Naive thymus-derived CD8-positive, alpha-beta T cell (primary cell): ENCODE data around the gene ACAP1. TPM values are rescaled to one million over a fixed set of nuclear protein-coding genes. Genes with fewer than 3 reads are reported as not detected.

Experiments used
- ATAC-seq, 2 donors: fragments of 150-1000 bp; cut with Tn5 transposase in 1 of 2; sonication (Bioruptor Pico), chemical (Tn5 transposase) in 1 of 2; 1 replicate in 1 of 2; 2 replicates in 1 of 2; pipeline ENCODE4 v1.10.0; 2021; ENCODE audit warnings: mild to moderate bottlenecking in 2 of 2, moderate library complexity in 2 of 2
- POLR2A ChIA-PET: fragments of 350-600 bp; sonication (Branson Sonifier 250); formaldehyde crosslinking; loops from one replicate; lab custom pipeline; 2021; ENCODE audit warnings: antibody characterized with exemption; lab: Charles Lee
- DNase-seq, 10 donors: peaks; one replicate each; pipeline versions ENCODE4 v3.0.0 to v3.0.0-alpha.2; 2020 to 2022
- H3K27ac Mint-ChIP-seq, 10 donors: one replicate each; pipeline ENCODE4 v1.8.0; 2020 to 2022; ENCODE audit warnings: mild to moderate bottlenecking in 10 of 10, mixed read lengths in 10 of 10, moderate library complexity in 4 of 10, inconsistent platforms in 1 of 10
- H3K27me3 Mint-ChIP-seq, 5 donors: one replicate each; pipeline ENCODE4 v1.8.0; 2021 to 2022; ENCODE audit warnings: mixed read lengths in 5 of 5
- H3K36me3 Mint-ChIP-seq, 3 donors: one replicate each; pipeline ENCODE4 v1.8.0; 2020 to 2022; ENCODE audit warnings: mixed read lengths in 3 of 3, mild to moderate bottlenecking in 2 of 3, inconsistent platforms in 1 of 3
- H3K4me1 Mint-ChIP-seq, 4 donors: one replicate each; pipeline ENCODE4 v1.8.0; 2021 to 2022; ENCODE audit warnings: mixed read lengths in 4 of 4
- H3K4me3 Mint-ChIP-seq, 10 donors: one replicate each; pipeline ENCODE4 v1.8.0; 2020 to 2022; ENCODE audit warnings: mild to moderate bottlenecking in 10 of 10, mixed read lengths in 10 of 10, moderate library complexity in 6 of 10, inconsistent platforms in 1 of 10
- H3K9me3 Mint-ChIP-seq, 9 donors: one replicate each; pipeline ENCODE4 v1.8.0; 2020 to 2022; ENCODE audit warnings: mixed read lengths in 9 of 9, mild to moderate bottlenecking in 3 of 9, inconsistent platforms in 1 of 9, moderate library complexity in 1 of 9
- polyA plus RNA-seq, 3 donors: library from polyadenylated mRNA; unstranded; fragments of 300-500 nt; fragmentation: Illumina TruSeq; gene quantifications; one replicate each; pipeline ENCODE4 v1.2.3, GENCODE V29; 2021
- total RNA-seq, 8 experiments: library from RNA in 2 of 8; stranded (reverse) in 2 of 8; gene quantifications; one replicate each; pipeline ENCODE4 v1.2.3 and lab custom pipeline; 2021 to 2026

The ACAP1 gene
- total and polyA plus RNA-seq, 5 experiments from 2014 or later = 246 to 466 (median 295) TPM

GRCh38 chr17:7295230-7296180, 40.8 kb upstream of the ACAP1 start:
- no peak for DNase-seq
- Mint-ChIP-seq H3K36me3 (no peaks in the 10 kb centered on the region), H3K9me3 (no peaks in the 10 kb centered on the region), H3K27ac (peak overlapping the region in 4 of 10 donors; percentile 54 to 87 (median 68)), H3K4me1 (peaks cover 10 to 24% (median 20%) of the 10 kb centered on the region in 4 donors), H3K4me3 (peak overlapping the region; percentile 75 to 96 (median 86)), H3K27me3 (peaks cover 0 to 19% (median 7%) of the 10 kb centered on the region in 5 donors)
- ATAC-seq = peak; percentile 10 to 24
- POLR2A ChIA-PET = interaction anchor here (0.6 to 2.0 kb wide), 14 partner anchors 8 to 250 kb away, joined by 3 to 12 read pairs (median 6); partner anchors contain the start of genes ACAP1, NEURL4 and SLC2A4

- DNase-seq (peak; percentile 30 to 74 (median 58)), ATAC-seq (peak; percentile 11 to 21)
- no peaks in the 10 kb centered on the region for H3K9me3 Mint-ChIP-seq
- H3K36me3 Mint-ChIP-seq = no peaks in the 10 kb centered on the region
- POLR2A ChIA-PET = interaction anchor here (0.6 to 2.0 kb wide), 17 partner anchors 9 to 250 kb away, joined by 3 to 12 read pairs (median 6); partner anchors contain the start of genes ACAP1, NEURL4 and SLC2A4
- peak overlapping the region in 2 of 10 donors; percentile 46 to 67 for H3K27ac Mint-ChIP-seq
- H3K4me3 Mint-ChIP-seq = peak overlapping the region; percentile 16 to 96 (median 83)
- peaks cover 0 to 19% (median 7%) of the 10 kb centered on the region in 5 donors for H3K27me3 Mint-ChIP-seq
- H3K4me1 Mint-ChIP-seq = peaks cover 10 to 24% (median 20%) of the 10 kb centered on the region in 4 donors
These were observed 40.0 kb upstream of the ACAP1 start for GRCh38 chr17:7296189-7296861.

GRCh38 chr17:7304179-7304578, 32.1 kb upstream of the ACAP1 start:
- Mint-ChIP-seq H3K4me3 (peak overlapping the region in 1 of 10 donors; percentile 28), H3K4me1 (peaks cover 5 to 14% (median 9%) of the 10 kb centered on the region in 4 donors), H3K27ac (peak overlapping the region in 2 of 10 donors; percentile 13 to 57), H3K36me3 (peaks cover 2 to 8% (median 6%) of the 10 kb centered on the region in 3 donors), H3K9me3 (no peaks in the 10 kb centered on the region), H3K27me3 (peaks cover 0 to 4% (median 3%) of the 10 kb centered on the region in 5 donors)
- POLR2A ChIA-PET = no interaction called here
- no peak for ATAC-seq
- DNase-seq = no peak

GRCh38 chr17:7306911-7307685, 29.2 kb upstream of the ACAP1 start, which contains the start of gene EIF5A:
TSS of gene EIF5A (plus strand) at chr17:7307628. CDS start at chr17:7309636, 2,008 bp downstream.
- H3K27ac Mint-ChIP-seq = peak within 1 kb of the TSS; percentile 96 to 100 (median 99)
- peak within 1 kb of the TSS; percentile 90 to 99 (median 96) for H3K4me3 Mint-ChIP-seq

GRCh38 chr17:7307686-7308624, 28.4 kb upstream of the ACAP1 start:
- POLR2A ChIA-PET = interaction anchor here (0.6 to 14.2 kb wide), 18 partner anchors 12 to 378 kb away, joined by 3 to 168 read pairs (median 4); partner anchors contain the start of genes ACAP1, NEURL4, PHF23 and PLSCR3
- H3K4me3 Mint-ChIP-seq = peak overlapping the region; percentile 90 to 99 (median 96)
- peaks cover 0 to 4% (median 0%) of the 10 kb centered on the region in 5 donors for H3K27me3 Mint-ChIP-seq
- peak overlapping the region; percentile 96 to 100 (median 99) for H3K27ac Mint-ChIP-seq
- no peaks in the 10 kb centered on the region for H3K9me3 Mint-ChIP-seq
- DNase-seq (peak in 9 of 10 donors; percentile 41 to 81 (median 62)), ATAC-seq (peak; percentile 2 to 4)
- H3K4me1 Mint-ChIP-seq = peaks cover 25 to 49% (median 45%) of the 10 kb centered on the region in 4 donors
- H3K36me3 Mint-ChIP-seq = peaks cover 17 to 45% (median 24%) of the 10 kb centered on the region in 3 donors

More at GRCh38 chr17:7306911-7307685, 29.2 kb upstream of the ACAP1 start, which contains the start of gene EIF5A:
- POLR2A ChIA-PET = interaction anchor here (0.7 to 14.2 kb wide), 4 partner anchors 8 to 852 kb away, joined by 4 to 168 read pairs (median 10); partner anchors contain the start of genes ACAP1, GPS2 and NEURL4
- Mint-ChIP-seq H3K4me1 (peaks cover 23 to 40% (median 37%) of the 10 kb centered on the region in 4 donors), H3K36me3 (peaks cover 17 to 36% (median 24%) of the 10 kb centered on the region in 3 donors), H3K27me3 (peaks cover 0 to 4% (median 0%) of the 10 kb centered on the region in 5 donors), H3K9me3 (no peaks in the 10 kb centered on the region)
- DNase-seq = peak; percentile 98 to 100 (median 100)
- ATAC-seq = peak; percentile 68 to 70

GRCh38 chr17:7308625-7309433, 27.5 kb upstream of the ACAP1 start:
- DNase-seq (peak; percentile 64 to 95 (median 90)), ATAC-seq (peak; percentile 26 to 40)
- Mint-ChIP-seq H3K4me3 (peak overlapping the region; percentile 90 to 99 (median 96)), H3K27ac (peak overlapping the region; percentile 95 to 100 (median 99)), H3K9me3 (no peaks in the 10 kb centered on the region), H3K36me3 (peaks cover 17 to 54% (median 27%) of the 10 kb centered on the region in 3 donors), H3K4me1 (peaks cover 26 to 57% (median 54%) of the 10 kb centered on the region in 4 donors), H3K27me3 (peaks cover 0 to 4% (median 0%) of the 10 kb centered on the region in 5 donors)
- POLR2A ChIA-PET = interaction anchor here (0.6 to 14.2 kb wide), 23 partner anchors 9 to 377 kb away, joined by 3 to 168 read pairs (median 4); partner anchors contain the start of genes ACAP1, NEURL4, PHF23 and PLSCR3

- ATAC-seq (no peak), DNase-seq (no peak)
- H3K4me1 Mint-ChIP-seq = peaks cover 31 to 65% (median 60%) of the 10 kb centered on the region in 4 donors
- POLR2A ChIA-PET = interaction anchor here (0.6 to 14.2 kb wide), 14 partner anchors 8 to 263 kb away, joined by 3 to 168 read pairs (median 4); partner anchors contain the start of genes ACAP1, NEURL4, SLC2A4 and TMEM102
- H3K27me3 Mint-ChIP-seq = peaks cover 0 to 4% (median 0%) of the 10 kb centered on the region in 5 donors
- H3K27ac Mint-ChIP-seq = peak overlapping the region; percentile 95 to 100 (median 99)
- no peaks in the 10 kb centered on the region for H3K9me3 Mint-ChIP-seq
- H3K4me3 Mint-ChIP-seq = peak overlapping the region; percentile 90 to 99 (median 96)
- H3K36me3 Mint-ChIP-seq = peaks cover 17 to 59% (median 27%) of the 10 kb centered on the region in 3 donors
These were observed 26.7 kb upstream of the ACAP1 start for GRCh38 chr17:7309628-7310027.

- H3K27ac Mint-ChIP-seq = peak overlapping the region; percentile 19 to 100 (median 99)
These were observed 25.1 kb upstream of the ACAP1 start for GRCh38 chr17:7311110-7311705.

More at GRCh38 chr17:7311110-7311705, 25.1 kb upstream of the ACAP1 start:
- no peak for DNase-seq
- Mint-ChIP-seq H3K27me3 (peaks cover 0 to 4% (median 0%) of the 10 kb centered on the region in 5 donors), H3K9me3 (no peaks in the 10 kb centered on the region), H3K4me3 (peak overlapping the region in 8 of 10 donors; percentile 18 to 93 (median 71)), H3K36me3 (peaks cover 17 to 62% (median 27%) of the 10 kb centered on the region in 3 donors), H3K4me1 (peaks cover 37 to 73% (median 66%) of the 10 kb centered on the region in 4 donors)
- no peak for ATAC-seq
- POLR2A ChIA-PET = interaction anchor here (2.9 to 14.2 kb wide), 4 partner anchors 10 to 39 kb away, joined by 11 to 168 read pairs (median 84); partner anchors contain the start of genes ACAP1 and NEURL4
